Measurements from ENCODE around the gene PRKG1. TPM values are rescaled to one million over a fixed set of nuclear protein-coding genes. Genes with fewer than 3 reads are reported as not detected.

Gene PRKG1
- total and polyA plus RNA-seq, 2 of the 4 experiments (the other 2 are of a cell fraction) = 3.5 to 18.3 TPM

GRCh38 chr10:52064084-52064845 lies 990.0 kb downstream of the PRKG1 start:
- CTCF ChIA-PET = interaction anchor here (0.7 kb wide), 1 partner anchor 69 kb away, joined by 3 read pairs; no protein-coding TSS in a partner anchor
- Histone ChIP-seq H3K36me3 (ENCODE audit: control insufficient read depth, insufficient read depth, low read length) (peaks cover 2% of the 10 kb centered on the region; the same call in 1 of the 2 replicates), H3K4me2 (ENCODE audit: low read depth, low read length) (no peak overlapping the region), H2BK20ac (ENCODE audit: low read depth, low read length) (no peak overlapping the region), H3K18ac (ENCODE audit: low read depth, low read length) (no peak overlapping the region), H3K4ac (ENCODE audit: low read depth, low read length) (no peak overlapping the region), H3K9me3 (ENCODE audit: control insufficient read depth, insufficient read depth, low read length) (no peaks in the 10 kb centered on the region), H3K9ac (ENCODE audit: low read depth, low read length) (no peak overlapping the region), H2BK120ac (ENCODE audit: low read depth, low read length) (no peak overlapping the region), H2BK15ac (ENCODE audit: low read depth, low read length) (no peak overlapping the region), H3K56ac (ENCODE audit: extremely low read depth, insufficient read depth, low read length) (no peak overlapping the region), H3K27me3 (ENCODE audit: control insufficient read depth, insufficient read depth, low read length) (no peaks in the 10 kb centered on the region), H4K8ac (ENCODE audit: low read depth in 2 of 2, low read length in 2 of 2) (no peak overlapping the region), H3K79me1 (ENCODE audit: low read depth in 1 of 2, low read length in 2 of 2) (no peaks in the 10 kb centered on the region), H3K14ac (replicated peaks; ENCODE audit: low read depth, low read length) (no peak overlapping the region), H4K5ac (ENCODE audit: low read depth, low read length) (no peak overlapping the region), H2AFZ (replicated peaks; ENCODE audit: low read length, poor library complexity) (peak overlapping the region; percentile 51), H3K4me3 (ENCODE audit: insufficient read depth, low read depth, low read length) (no peak overlapping the region), H4K20me1 (ENCODE audit: insufficient read depth, low read length) (no peaks in the 10 kb centered on the region), H3K9me1 (ENCODE audit: insufficient read depth, low read length) (no peaks in the 10 kb centered on the region), H2AK9ac (replicated peaks; ENCODE audit: low read depth, low read length, poor library complexity) (no peak overlapping the region), H4K91ac (ENCODE audit: insufficient read depth, low read depth, low read length) (no peak overlapping the region), H3K27ac (ENCODE audit: insufficient read depth, low read length) (no peak overlapping the region), H3K23ac (ENCODE audit: low read depth, low read length) (no peak overlapping the region), H2AK5ac (ENCODE audit: low read depth, low read length) (no peak overlapping the region), H3K4me1 (ENCODE audit: control insufficient read depth, insufficient read depth, low read length) (no peaks in the 10 kb centered on the region), H2BK5ac (ENCODE audit: low read depth, low read length, poor library complexity, severe bottlenecking) (no peak overlapping the region)
- in situ Hi-C loops (cut with MboI; ENCODE audit: low sequenced_read_pairs) = no loop called here
- dilution Hi-C loops (cut with HindIII; ENCODE audit: low sequenced_read_pairs, unreplicated experiment) = no loop called here
- intact Hi-C loops (cut with micrococcal nuclease) = no loop called here
- TF ChIP-seq BHLHE40 (IDR thresholded peaks at IDR 0.05; ENCODE audit: low read depth, low read length) = no peak
- TF ChIP-seq CEBPB (IDR thresholded peaks at IDR 0.05; ENCODE audit: low read depth, low read length) = no peak
- no peak for TF ChIP-seq CHD1 (IDR thresholded peaks at IDR 0.05; ENCODE audit: low read depth, low read length)
- TF ChIP-seq ELK1 (IDR thresholded peaks at IDR 0.05; ENCODE audit: borderline replicate concordance, low read depth, low read length) = no peak
- TF ChIP-seq NFE2L2 (IDR thresholded peaks at IDR 0.05; ENCODE audit: low read depth, low read length) = no peak
- TF ChIP-seq MXI1 (IDR thresholded peaks at IDR 0.05; ENCODE audit: borderline replicate concordance, low read depth, low read length) = no peak
- no peak for TF ChIP-seq RCOR1 (IDR thresholded peaks at IDR 0.05; ENCODE audit: insufficient replicate concordance, low read length)
- TF ChIP-seq RFX5 (IDR thresholded peaks at IDR 0.05; ENCODE audit: low read depth, low read length) = no peak
- TF ChIP-seq CTCF (conservative IDR thresholded peaks at IDR 0.05; ENCODE audit: low read depth, low read length) = no peak
- TF ChIP-seq POLR2A (IDR thresholded peaks at IDR 0.05; ENCODE audit: low read depth, low read length) = no peak
- no peak for TF ChIP-seq RAD21 (IDR thresholded peaks at IDR 0.05; ENCODE audit: low read length)
- no peak for TF ChIP-seq USF2 (IDR thresholded peaks at IDR 0.05; ENCODE audit: low read depth, low read length)
- no peak for TF ChIP-seq MAFK (IDR thresholded peaks at IDR 0.05; ENCODE audit: low read depth, low read length)
- no peak for TF ChIP-seq MAZ (IDR thresholded peaks at IDR 0.05; ENCODE audit: borderline replicate concordance, low read depth, low read length)
- no peak for TF ChIP-seq FOS (IDR thresholded peaks at IDR 0.05; ENCODE audit: low read depth, low read length)
- 100% methylated on average over 4 of the region's 9 CpGs; no CpG with 5 or more reads in 1 of the 2 experiments for WGBS, 2 experiments (ENCODE audit: extremely low coverage in 2 of 2, insufficient read length in 1 of 2)
- no peak for DNase-seq
- POLR2A ChIA-PET (ENCODE audit: unreplicated experiment) = interaction anchor here (0.6 kb wide), 1 partner anchor 30 kb away, joined by 3 read pairs; no protein-coding TSS in a partner anchor
- no peak for ATAC-seq (ENCODE audit: low read depth)
- no TSS peak for BruUV-seq (replicated peaks)
